ENCODE data around the gene RNASEL.

- no peak for TF ChIP-seq CTCF (IDR thresholded peaks at IDR 0.05)
- no peak for TF ChIP-seq POLR2A (IDR thresholded peaks at IDR 0.05)
Measured at GRCh38 chr1:182587093-182587492, 2.0 kb downstream of the RNASEL start.

Data from lower leg skin (tissue), 3 donors.